Activated CD8-positive, alpha-beta memory T cell treated with anti-CD3 and anti-CD28 coated beads, Interleukin-2, amount 50 U/mL, for 24 hours (primary cell): ENCODE measurements around the gene TRABD2A.

ENCODE experiments used
- DNase-seq: peaks from one replicate; pipeline ENCODE4 v3.0.0-alpha.2; 2020; ENCODE audit errors: extremely low read depth

TRABD2A gene

GRCh38 chr2:84854850-84855249, 26.0 kb downstream of the TRABD2A start:
- DNase-seq = no peak

- DNase-seq = no peak
These were observed 29.0 kb downstream of the TRABD2A start for GRCh38 chr2:84851876-84852275.

GRCh38 chr2:84850471-84850870, 30.4 kb downstream of the TRABD2A start:
- no peak for DNase-seq

GRCh38 chr2:84849271-84849952, 31.5 kb downstream of the TRABD2A start:
- no peak for DNase-seq

GRCh38 chr2:84847326-84848050, 33.4 kb downstream of the TRABD2A start:
- DNase-seq = no peak

GRCh38 chr2:84846741-84847142, 34.1 kb downstream of the TRABD2A start:
- no peak for DNase-seq

GRCh38 chr2:84846041-84846663, 34.7 kb downstream of the TRABD2A start:
- DNase-seq = no peak

GRCh38 chr2:84844141-84844540, 36.7 kb downstream of the TRABD2A start:
- DNase-seq = no peak

- no peak for DNase-seq
These were observed 39.3 kb downstream of the TRABD2A start for GRCh38 chr2:84841577-84841976.

- no peak for DNase-seq
These were observed 40.6 kb downstream of the TRABD2A start for GRCh38 chr2:84840306-84840705.

- no peak for DNase-seq
These were observed 41.0 kb downstream of the TRABD2A start for GRCh38 chr2:84839851-84840250.

- no peak for DNase-seq
These were observed 42.3 kb downstream of the TRABD2A start for GRCh38 chr2:84838434-84839145.

- no peak for DNase-seq
These were observed 44.7 kb downstream of the TRABD2A start for GRCh38 chr2:84836215-84836614.

GRCh38 chr2:84833481-84834150, 47.3 kb downstream of the TRABD2A start:
- DNase-seq = no peak

GRCh38 chr2:84832772-84833461, 48.0 kb downstream of the TRABD2A start:
- DNase-seq = no peak

GRCh38 chr2:84830758-84831500, 50.0 kb downstream of the TRABD2A start:
- DNase-seq = no peak

GRCh38 chr2:84830095-84830494, 50.8 kb downstream of the TRABD2A start:
- DNase-seq = no peak

- DNase-seq = no peak
These were observed 51.2 kb downstream of the TRABD2A start for GRCh38 chr2:84829693-84830092.

- no peak for DNase-seq
These were observed 52.8 kb downstream of the TRABD2A start for GRCh38 chr2:84827978-84828575.

- no peak for DNase-seq
These were observed 57.1 kb downstream of the TRABD2A start for GRCh38 chr2:84823788-84824187.
